ENCODE results near the gene FRAS1. TPM values are rescaled to one million over a fixed set of nuclear protein-coding genes. Genes with fewer than 3 reads are reported as not detected.
"Not testable (repeated sequence)": the region's sequence is repeated elsewhere in the genome, so short reads cannot be mapped to it uniquely, and the experiment has no call there.

The FRAS1 gene
- total RNA-seq, 4 donors from 2014 or later = 1.0 to 32.5 (median 3.3) TPM

DNA sequence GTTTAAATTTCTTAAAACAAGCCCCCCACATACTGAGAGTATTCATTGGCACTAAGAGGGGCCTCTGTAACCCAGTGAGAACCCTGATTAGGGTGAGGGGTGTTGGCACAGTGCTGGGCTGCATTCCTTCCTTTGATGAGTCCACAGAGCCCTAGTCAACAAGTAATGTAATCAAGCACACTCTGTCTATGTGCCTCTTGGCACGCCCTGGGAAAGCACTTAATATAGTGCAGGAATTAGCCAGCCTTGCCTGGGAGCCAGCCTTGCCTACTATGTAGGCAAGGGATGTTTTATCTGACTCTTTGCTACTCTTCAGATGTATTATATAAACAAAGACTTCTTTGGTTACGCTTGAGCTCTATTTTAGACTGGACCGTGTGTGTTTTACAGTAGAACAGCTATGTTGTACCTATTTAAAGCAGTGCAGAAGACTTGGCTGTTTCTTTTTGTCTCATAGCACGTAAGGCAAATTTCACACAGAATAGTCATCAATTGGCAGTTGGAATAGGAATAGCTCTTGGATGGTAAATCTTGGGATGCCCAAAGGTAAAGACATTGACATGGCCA lies 64.3 kb downstream of the FRAS1 start:
- Histone ChIP-seq H3K9me3 (no peaks in the 10 kb centered on the region), H3K36me3 (no peaks in the 10 kb centered on the region), H3K27ac (no peak overlapping the region), H3K4me3 (no peak overlapping the region), H3K4me1 (no peaks in the 10 kb centered on the region), H3K27me3 (no peaks in the 10 kb centered on the region)
- no peak for DNase-seq
- no peak for TF ChIP-seq POLR2A (IDR thresholded peaks at IDR 0.05)
- TF ChIP-seq, protein P1, sequence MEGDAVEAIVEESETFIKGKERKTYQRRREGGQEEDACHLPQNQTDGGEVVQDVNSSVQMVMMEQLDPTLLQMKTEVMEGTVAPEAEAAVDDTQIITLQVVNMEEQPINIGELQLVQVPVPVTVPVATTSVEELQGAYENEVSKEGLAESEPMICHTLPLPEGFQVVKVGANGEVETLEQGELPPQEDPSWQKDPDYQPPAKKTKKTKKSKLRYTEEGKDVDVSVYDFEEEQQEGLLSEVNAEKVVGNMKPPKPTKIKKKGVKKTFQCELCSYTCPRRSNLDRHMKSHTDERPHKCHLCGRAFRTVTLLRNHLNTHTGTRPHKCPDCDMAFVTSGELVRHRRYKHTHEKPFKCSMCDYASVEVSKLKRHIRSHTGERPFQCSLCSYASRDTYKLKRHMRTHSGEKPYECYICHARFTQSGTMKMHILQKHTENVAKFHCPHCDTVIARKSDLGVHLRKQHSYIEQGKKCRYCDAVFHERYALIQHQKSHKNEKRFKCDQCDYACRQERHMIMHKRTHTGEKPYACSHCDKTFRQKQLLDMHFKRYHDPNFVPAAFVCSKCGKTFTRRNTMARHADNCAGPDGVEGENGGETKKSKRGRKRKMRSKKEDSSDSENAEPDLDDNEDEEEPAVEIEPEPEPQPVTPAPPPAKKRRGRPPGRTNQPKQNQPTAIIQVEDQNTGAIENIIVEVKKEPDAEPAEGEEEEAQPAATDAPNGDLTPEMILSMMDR (IDR thresholded peaks at IDR 0.05) = no peak
- intact Hi-C loops (cut with DNase I; ENCODE audit: low total_unique reads) = no loop called here

DNA sequence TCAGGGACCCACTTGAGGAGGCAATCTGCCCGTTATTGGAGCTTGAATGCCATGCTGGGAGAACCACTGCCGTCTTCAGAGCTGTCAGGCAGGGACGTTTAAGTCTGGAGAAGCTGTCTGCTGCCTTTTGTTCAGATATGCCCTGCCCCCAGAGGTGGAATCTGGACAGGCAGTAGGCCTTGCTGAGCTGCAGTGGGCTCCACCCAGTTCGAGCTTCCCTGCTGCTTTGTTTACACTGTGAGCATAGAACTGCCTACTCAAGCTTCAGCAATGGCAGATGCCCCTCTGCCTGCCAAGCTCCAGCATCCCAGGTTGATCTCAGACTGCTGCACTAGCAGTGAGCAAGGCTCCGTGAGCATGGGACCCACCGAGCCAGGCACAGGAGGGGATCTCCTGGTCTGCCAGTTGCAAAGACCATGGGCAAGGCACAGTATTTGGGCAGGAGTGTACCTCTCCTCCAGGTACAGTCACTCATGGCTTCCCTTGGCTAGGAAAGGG lies 68.8 kb downstream of the FRAS1 start:
- DNase-seq = not testable (repeated sequence)

DNA sequence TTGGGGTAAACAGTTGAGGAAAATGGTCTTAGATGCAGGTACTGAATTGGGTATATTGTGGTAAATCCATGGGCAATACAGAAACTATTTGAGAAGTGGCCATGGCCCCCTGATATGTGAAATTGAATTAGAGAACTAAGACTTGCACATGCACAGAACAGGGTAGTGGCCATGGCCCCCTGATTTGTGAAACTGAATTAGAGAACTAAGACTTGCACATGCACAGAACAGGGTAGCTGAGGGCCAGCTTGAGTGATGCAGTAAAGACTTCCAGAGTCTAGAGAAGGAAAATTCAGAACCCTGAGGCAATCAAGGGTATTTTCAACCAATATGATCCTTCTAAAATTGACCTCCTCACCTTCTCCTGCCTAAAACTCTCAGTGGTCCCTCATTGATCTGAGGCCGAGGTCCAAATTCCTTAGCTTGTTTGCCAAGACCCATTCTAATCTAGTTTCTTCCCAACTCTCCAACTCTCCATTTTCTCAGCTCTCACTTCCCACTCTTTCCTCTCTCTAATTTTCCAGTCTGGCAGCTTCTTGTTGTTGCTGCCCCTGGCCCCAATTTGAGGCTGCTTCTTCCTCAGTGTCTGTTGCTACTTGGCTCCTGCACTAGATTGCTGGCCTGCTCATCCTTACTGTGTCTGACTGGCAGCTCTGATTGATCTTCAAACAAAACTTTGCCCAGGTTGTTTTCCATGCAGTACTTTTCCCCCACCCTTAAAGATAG lies 72.4 kb downstream of the FRAS1 start:
- no peak for DNase-seq
- intact Hi-C loops (cut with DNase I; ENCODE audit: low total_unique reads) = no loop called here
- H3K36me3 ChIP-seq = no peaks in the 10 kb centered on the region
- H3K4me3 ChIP-seq = no peak overlapping the region
- no peaks in the 10 kb centered on the region for H3K27me3 ChIP-seq
- no peaks in the 10 kb centered on the region for H3K4me1 ChIP-seq
- no peaks in the 10 kb centered on the region for H3K9me3 ChIP-seq
- H3K27ac ChIP-seq = no peak overlapping the region
- TF ChIP-seq, protein P1 (IDR thresholded peaks at IDR 0.05) = no peak

More for the DNA sequence above, 68.8 kb downstream of the FRAS1 start:
- H3K36me3 ChIP-seq; H3K27me3 ChIP-seq; H3K27ac ChIP-seq; H3K9me3 ChIP-seq; H3K4me1 ChIP-seq; H3K4me3 ChIP-seq; intact Hi-C loops (cut with DNase I; ENCODE audit: low total_unique reads): not testable (repeated sequence)

DNA sequence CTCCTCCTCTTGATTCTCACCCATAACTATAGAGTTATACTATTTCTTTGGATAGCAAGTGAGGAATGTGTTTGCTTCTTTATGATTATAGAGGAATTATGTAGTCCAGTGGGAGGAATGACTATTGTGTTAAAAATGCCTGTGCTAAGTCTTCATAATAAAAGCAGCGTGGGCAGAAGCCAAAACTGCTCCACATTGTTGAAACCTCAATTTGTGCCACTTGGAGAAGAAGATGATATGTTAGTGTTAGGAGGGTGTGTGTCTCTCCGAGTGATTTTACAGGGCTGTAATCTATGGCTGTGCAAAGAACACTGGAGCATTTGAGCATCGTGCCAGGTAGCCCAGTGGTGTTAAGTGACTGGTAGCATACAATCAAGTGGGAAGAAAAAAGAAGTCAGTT lies 74.3 kb downstream of the FRAS1 start:
- Histone ChIP-seq H3K36me3 (no peaks in the 10 kb centered on the region), H3K9me3 (no peaks in the 10 kb centered on the region), H3K27ac (no peak overlapping the region), H3K4me3 (no peak overlapping the region), H3K27me3 (no peaks in the 10 kb centered on the region), H3K4me1 (no peaks in the 10 kb centered on the region)
- no peak for TF ChIP-seq POLR2A (IDR thresholded peaks at IDR 0.05)
- TF ChIP-seq, protein P1 (IDR thresholded peaks at IDR 0.05) = no peak
- intact Hi-C loops (cut with DNase I; ENCODE audit: low total_unique reads) = no loop called here
- no peak for DNase-seq

DNA sequence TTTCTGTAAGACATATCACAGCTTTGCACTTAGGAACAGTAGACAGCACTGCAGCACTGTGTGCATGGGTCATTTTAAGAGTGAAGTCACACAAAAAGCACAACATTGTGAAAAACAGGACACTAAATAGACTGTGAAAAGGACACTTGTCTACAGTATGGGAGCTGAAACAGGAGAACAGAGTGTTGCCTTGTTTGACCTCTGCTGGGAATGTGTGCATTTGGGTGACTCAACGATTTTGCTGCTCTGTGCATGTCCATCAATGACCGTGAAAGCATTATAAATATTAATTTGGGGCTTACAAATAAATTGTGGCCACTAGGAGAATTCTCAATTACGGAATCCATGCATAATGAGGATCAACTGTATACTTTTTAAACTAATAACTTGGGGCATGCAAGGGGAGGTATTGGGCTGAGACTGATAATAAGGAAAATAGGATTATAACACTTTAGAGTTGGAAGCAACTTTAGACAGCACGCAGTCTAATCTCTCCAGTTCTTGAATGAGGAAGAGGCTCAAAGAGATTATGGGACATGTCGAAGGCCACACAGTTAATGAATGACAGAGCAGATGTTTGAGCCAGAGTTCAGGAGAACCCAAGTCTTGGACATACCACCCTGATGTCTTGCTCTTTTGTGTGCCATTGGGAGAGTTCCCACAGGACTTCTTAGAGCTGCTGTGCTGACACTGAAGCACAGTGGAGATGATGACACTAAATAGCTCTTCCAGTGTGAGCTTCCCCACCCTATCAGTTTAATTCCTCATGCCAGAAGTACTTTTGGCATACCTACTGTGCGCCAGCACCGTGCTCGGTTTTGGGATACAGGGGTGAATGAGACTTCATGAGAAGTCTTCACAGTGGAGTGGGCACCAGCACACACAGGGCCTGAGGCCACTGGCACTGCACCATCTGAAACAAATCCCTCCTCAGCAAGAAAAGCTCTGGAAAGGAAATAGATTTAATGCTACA lies 79.3 kb downstream of the FRAS1 start:
- H3K9me3 ChIP-seq = no peaks in the 10 kb centered on the region
- DNase-seq = no peak
- no peak for TF ChIP-seq POLR2A (IDR thresholded peaks at IDR 0.05)
- TF ChIP-seq, protein P1 (IDR thresholded peaks at IDR 0.05) = no peak
- intact Hi-C loops (cut with DNase I; ENCODE audit: low total_unique reads) = no loop called here
- H3K27me3 ChIP-seq = no peaks in the 10 kb centered on the region
- no peaks in the 10 kb centered on the region for H3K4me1 ChIP-seq
- H3K4me3 ChIP-seq = no peak overlapping the region
- no peaks in the 10 kb centered on the region for H3K36me3 ChIP-seq
- no peak overlapping the region for H3K27ac ChIP-seq

Measured in uterus (tissue), 4 donors.